Activated T-cell treated with anti-CD3 and anti-CD28 coated beads, Interleukin-2, amount 50 U/mL, for 24 hours (primary cell): Measurements from ENCODE around the gene DOCK10.
A peak's percentile ranks its signal among the peaks of the same experiment; 100 is the strongest.

Experiments
- DNase-seq: peaks from one replicate; pipeline ENCODE4 v3.0.0-alpha.2; 2020
- H3K27ac Mint-ChIP-seq: 2 replicates; pipeline ENCODE4 v1.8.0; 2020; ENCODE audit warnings: mild to moderate bottlenecking, mixed read lengths
- H3K27me3 Mint-ChIP-seq: 2 replicates; pipeline ENCODE4 v1.8.0; 2020; ENCODE audit warnings: mixed read lengths
- H3K36me3 Mint-ChIP-seq: 2 replicates; pipeline ENCODE4 v1.8.0; 2020; ENCODE audit warnings: low read depth, mixed read lengths
- H3K4me1 Mint-ChIP-seq: 2 replicates; pipeline ENCODE4 v1.8.0; 2020; ENCODE audit warnings: low read depth, mixed read lengths
- H3K4me3 Mint-ChIP-seq: 2 replicates; pipeline ENCODE4 v1.8.0; 2020; ENCODE audit warnings: mild to moderate bottlenecking, moderate library complexity, mixed read lengths
- H3K9me3 Mint-ChIP-seq: 2 replicates; pipeline ENCODE4 v1.8.0; 2020; ENCODE audit warnings: mixed read lengths

DOCK10 gene

DNA sequence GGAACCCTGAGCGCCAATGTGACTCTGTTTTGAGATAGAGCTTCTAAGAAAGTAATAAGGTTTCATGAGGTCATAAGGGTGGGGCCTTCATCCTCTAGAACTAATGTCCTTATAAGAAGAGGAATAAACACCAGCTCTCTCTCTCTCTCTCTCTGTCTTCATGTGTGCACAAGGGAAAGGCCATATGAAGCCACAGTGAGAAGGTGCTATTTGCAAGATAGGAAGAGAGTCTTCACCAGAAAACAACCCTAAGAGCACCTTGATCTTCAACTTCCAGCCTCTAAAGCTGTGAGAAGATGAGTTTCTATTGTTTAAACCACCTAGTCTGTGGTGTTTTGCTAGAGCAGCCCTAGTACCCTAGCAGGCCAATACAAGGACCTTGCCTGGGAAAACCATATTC is 55.8 kb downstream of the DOCK10 start:
- Mint-ChIP-seq H3K36me3 (peaks cover 53% of the 10 kb centered on the region), H3K4me1 (peaks cover 96% of the 10 kb centered on the region), H3K27ac (peak overlapping the region; percentile 73), H3K9me3 (no peaks in the 10 kb centered on the region), H3K27me3 (no peaks in the 10 kb centered on the region), H3K4me3 (no peak overlapping the region)
- no peak for DNase-seq

DNA sequence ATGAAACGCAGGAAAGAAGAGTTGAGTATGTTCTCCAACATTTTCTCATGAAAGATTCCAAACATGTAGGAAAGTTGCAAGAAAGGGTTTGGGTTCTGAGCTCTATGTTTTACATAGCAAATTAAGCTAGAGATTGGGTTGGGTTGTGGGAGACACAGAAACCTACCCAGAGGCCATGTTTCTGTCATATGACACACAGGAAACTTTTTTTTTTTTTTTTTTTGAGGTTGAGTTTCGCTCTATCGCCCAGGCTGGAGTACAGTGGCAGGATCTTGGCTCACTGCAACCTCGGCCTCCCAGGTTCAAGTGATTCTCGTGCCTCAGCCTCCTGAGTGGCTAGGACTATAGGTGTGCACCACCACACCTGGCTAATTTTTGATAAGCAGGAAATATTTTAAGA is 57.6 kb downstream of the DOCK10 start:
- Mint-ChIP-seq H3K27ac (peak overlapping the region; percentile 93), H3K9me3 (no peaks in the 10 kb centered on the region), H3K4me3 (peak overlapping the region; percentile 60), H3K27me3 (no peaks in the 10 kb centered on the region), H3K4me1 (peaks cover 87% of the 10 kb centered on the region), H3K36me3 (peaks cover 46% of the 10 kb centered on the region)
- no peak for DNase-seq

DNA sequence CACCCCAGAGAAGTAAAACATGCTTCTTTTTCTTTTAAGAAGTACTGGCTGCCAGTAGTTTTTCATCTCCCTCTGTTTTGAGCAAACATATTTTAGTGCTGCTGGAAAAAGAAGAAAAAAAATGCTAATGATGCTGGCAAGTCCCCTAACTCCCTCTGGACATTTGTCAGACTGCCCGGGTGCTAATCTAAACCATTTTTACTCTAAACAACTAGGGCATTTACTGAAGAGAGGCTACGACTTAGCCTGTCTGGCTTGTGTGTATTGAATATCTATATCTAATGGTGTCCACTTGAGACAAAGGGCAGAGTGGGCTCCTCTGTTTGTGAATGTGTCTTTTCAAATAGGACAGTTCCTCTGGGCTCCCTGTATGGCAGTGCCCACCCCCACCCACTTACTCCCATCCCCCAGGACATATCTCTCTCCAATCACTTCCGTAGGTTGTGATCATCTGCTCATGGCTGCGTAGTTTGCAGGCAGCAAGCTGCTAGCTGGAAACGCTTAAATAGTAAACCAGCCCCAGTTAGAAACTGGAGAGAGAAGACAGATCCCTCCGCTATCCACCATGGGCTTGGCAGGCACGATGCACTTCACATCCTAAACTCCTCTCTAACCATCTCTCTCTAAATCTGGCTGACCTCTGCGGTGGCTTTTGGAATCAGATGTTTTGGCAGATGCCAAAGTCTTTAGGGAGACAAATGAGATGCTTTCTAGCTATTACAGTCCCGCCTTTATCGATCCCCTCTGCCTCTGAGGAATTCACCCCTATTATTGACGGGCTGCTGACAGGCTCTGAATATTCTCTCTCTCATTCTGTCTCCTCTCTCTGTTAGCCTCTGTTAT is 58.3 kb downstream of the DOCK10 start:
- Mint-ChIP-seq H3K27me3 (no peaks in the 10 kb centered on the region), H3K27ac (peak overlapping the region; percentile 93), H3K4me1 (peaks cover 86% of the 10 kb centered on the region), H3K36me3 (peaks cover 44% of the 10 kb centered on the region), H3K4me3 (peak overlapping the region; percentile 60), H3K9me3 (no peaks in the 10 kb centered on the region)
- DNase-seq, result no peak

DNA sequence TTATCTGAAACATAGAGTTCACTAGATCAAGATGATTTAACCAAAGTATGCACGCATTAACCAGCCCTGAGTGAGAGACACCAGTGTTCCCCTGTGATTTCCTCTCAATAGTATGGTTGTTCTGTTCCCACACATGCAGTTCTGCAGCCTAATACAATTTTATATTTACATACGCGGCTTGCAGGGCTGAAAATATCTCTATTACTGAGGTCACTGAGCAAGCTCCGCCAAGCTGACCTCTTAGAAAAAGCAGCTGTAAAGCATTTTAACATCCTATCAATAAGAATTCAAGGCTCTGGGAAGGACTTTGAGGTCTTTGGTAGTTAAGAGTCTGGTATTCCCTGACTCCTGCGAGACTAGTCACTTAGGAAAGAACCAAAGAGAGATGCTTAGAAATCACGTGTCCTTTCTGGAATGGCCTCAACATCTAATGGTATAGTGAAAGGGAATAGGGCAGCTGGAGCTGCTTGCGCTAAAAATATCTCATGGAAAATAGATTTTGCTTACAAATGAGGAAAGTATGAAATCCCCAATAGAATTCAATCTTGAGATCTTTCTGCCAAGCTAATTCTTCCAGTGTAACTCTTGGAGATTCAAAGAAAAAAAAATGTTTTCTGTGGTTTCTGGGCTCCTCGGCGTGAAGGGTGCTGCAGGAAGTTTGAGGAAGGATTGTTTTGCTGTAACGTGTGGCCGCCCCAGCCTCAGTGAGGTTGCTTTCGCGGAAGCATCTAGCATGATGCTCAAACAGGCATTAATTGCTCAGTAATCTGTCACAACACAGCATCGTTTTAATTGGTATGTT is 59.2 kb downstream of the DOCK10 start:
- Mint-ChIP-seq H3K36me3 (peaks cover 44% of the 10 kb centered on the region), H3K4me1 (peaks cover 83% of the 10 kb centered on the region), H3K4me3 (peak overlapping the region; percentile 60), H3K27ac (peak overlapping the region; percentile 93), H3K9me3 (no peaks in the 10 kb centered on the region), H3K27me3 (no peaks in the 10 kb centered on the region)
- DNase-seq, result no peak

DNA sequence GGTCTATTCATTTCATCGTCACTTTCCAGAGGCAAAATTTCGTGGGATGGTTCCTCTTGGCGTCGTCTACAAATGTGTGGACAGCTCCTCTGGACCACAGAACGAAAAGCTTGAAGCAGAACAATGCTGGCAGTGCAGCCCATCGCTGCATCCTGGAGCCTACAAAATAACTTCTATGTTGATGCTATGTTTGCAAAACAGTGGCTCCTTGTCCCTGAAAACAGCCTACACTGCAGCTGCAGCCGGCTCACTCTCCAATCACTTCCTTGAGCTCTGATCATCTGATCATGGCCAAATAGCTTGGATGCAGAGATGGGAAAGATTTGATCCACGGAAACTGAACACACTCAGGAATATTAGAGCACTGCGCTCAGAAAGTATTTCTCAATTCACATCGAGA is 60.0 kb downstream of the DOCK10 start:
- no peak for DNase-seq
- no peaks in the 10 kb centered on the region for H3K27me3 Mint-ChIP-seq
- H3K36me3 Mint-ChIP-seq, result peaks cover 47% of the 10 kb centered on the region
- no peak overlapping the region for H3K27ac Mint-ChIP-seq
- H3K4me1 Mint-ChIP-seq, result peaks cover 82% of the 10 kb centered on the region
- H3K9me3 Mint-ChIP-seq, result no peaks in the 10 kb centered on the region
- no peak overlapping the region for H3K4me3 Mint-ChIP-seq

DNA sequence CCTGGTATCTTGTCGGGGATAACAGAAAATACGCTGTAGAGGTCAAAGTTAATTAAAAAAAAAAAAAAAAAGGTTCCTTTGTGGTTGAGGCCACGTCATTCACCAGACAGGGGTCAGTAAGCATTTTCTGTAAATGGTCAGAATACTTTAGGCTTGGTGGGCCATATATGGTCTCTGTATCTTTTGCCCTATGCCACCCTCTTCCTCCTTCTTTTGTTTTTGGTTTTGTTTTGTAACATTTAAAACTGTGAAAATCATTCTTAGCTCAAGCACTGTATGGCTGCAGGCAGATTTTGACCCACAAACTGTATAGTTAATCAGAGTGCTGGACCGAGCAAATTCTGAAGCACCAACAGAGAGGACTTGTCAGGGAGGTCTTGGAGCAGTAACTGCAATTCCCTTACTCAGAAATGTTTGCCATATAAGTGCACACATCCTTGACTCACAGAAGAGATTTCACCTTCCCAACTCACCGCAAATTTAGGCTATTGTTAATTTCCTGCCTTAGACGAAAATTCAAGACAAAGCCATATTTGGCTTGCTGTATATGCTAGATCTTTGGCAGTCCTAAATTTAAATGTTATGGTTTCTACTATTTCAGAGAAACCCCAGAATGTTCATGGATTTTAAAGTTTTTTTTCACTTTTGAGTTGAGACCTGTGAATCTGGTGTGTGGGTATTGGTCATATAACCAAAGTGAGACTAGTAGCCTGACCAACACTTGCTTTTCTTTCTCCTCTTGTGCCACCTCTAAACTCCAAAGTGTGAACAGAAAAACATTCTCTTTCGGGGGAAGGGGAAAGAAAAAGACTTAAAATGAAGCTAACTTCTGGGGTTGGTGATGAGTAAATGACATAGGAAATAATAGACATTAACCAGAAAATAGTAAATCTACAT is 65.4 kb downstream of the DOCK10 start:
- H3K27ac Mint-ChIP-seq, result peak overlapping the region; percentile 60
- H3K27me3 Mint-ChIP-seq, result no peaks in the 10 kb centered on the region
- H3K9me3 Mint-ChIP-seq, result no peaks in the 10 kb centered on the region
- H3K4me1 Mint-ChIP-seq, result peaks cover 77% of the 10 kb centered on the region
- no peak overlapping the region for H3K4me3 Mint-ChIP-seq
- H3K36me3 Mint-ChIP-seq, result peaks cover 40% of the 10 kb centered on the region
- DNase-seq, result no peak

DNA sequence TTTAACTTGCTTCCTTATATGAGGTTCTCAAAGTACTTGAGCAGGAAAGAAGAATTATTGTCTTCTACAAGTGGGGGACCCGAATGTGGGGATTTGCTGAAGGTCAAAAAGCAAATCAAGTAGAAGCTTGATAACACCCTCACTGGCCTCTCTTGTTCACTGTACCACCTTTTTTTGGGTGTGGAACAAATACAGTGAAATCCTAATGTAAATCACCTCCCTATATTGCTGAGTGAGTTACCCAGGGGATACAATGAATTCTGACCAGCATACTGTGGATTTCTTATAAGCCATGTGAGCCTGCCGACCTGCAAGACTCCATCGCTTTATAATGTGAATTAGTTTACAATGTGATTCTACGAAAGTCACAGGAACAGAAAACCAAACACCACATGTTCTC is 66.5 kb downstream of the DOCK10 start:
- no peak for DNase-seq
- no peaks in the 10 kb centered on the region for H3K27me3 Mint-ChIP-seq
- H3K36me3 Mint-ChIP-seq, result peaks cover 34% of the 10 kb centered on the region
- no peak overlapping the region for H3K4me3 Mint-ChIP-seq
- peaks cover 78% of the 10 kb centered on the region for H3K4me1 Mint-ChIP-seq
- H3K27ac Mint-ChIP-seq, result peak overlapping the region; percentile 29
- no peaks in the 10 kb centered on the region for H3K9me3 Mint-ChIP-seq

DNA sequence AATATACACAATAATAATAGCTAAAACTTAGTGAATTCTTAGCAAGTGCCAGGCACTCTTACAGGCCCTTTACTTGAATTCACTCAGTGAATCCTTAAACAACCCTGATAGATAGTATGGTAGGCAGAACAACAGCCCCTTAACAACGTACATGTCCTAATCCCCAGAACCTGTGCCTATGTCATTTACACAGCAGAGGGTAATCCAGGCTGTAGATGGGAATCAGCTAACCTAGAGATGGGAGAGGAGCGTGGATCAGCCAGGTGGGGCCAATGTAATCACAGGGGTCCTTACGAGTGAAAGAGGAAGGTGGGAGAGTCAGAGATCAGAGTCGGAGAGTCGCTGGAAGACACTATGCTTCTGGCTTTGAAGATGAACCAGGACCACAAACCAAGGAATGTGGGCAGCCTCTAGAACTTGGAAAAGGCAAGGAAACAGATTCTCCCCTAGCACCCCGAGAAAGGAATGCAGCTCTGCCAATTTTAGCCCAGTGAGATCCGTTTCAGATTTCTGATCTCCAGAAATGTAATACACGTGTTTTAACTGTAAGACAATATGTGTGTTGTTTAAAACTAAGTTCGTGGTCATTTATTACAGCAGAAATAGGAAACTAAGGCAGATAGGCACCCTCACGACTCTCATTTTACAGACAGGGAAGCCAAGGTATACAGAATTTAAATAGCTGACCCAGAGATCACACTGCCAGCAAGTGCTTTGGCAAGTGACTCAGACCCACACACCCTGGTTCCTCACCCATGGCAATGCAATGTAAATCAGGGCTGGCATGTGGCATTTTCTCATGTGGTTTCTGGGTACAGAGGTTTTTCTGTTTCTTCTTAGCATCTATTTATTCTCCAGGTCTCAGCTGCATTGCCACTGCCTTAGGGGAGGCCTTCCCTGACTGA is 68.9 kb downstream of the DOCK10 start:
- Mint-ChIP-seq H3K9me3 (no peaks in the 10 kb centered on the region), H3K27ac (peak overlapping the region; percentile 86), H3K4me3 (no peak overlapping the region), H3K4me1 (peaks cover 87% of the 10 kb centered on the region), H3K27me3 (no peaks in the 10 kb centered on the region), H3K36me3 (peaks cover 27% of the 10 kb centered on the region)
- DNase-seq, result no peak

DNA sequence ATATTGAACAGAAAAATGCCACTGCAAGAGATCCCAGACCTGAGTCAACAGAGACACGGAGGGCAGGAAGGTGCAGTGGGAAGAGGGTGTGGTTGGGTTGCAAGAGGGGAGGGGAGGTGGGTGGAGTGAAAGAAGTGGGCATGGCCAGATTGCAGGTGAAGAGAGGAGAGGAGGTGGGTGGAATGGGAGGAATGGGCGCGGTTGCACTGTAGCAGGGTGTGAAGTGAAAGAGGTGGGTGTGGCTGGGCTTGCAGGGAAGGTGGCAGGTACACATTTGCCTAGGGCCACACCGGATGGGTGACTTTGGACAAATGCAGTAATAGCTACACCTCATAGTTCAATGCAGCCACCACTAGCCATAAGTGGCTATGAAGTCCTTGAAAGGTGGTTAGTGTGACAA is 71.1 kb downstream of the DOCK10 start:
- peaks cover 27% of the 10 kb centered on the region for H3K36me3 Mint-ChIP-seq
- H3K27me3 Mint-ChIP-seq, result no peaks in the 10 kb centered on the region
- H3K9me3 Mint-ChIP-seq, result no peaks in the 10 kb centered on the region
- no peak overlapping the region for H3K4me3 Mint-ChIP-seq
- peaks cover 86% of the 10 kb centered on the region for H3K4me1 Mint-ChIP-seq
- DNase-seq, result no peak
- H3K27ac Mint-ChIP-seq, result peak overlapping the region; percentile 51

DNA sequence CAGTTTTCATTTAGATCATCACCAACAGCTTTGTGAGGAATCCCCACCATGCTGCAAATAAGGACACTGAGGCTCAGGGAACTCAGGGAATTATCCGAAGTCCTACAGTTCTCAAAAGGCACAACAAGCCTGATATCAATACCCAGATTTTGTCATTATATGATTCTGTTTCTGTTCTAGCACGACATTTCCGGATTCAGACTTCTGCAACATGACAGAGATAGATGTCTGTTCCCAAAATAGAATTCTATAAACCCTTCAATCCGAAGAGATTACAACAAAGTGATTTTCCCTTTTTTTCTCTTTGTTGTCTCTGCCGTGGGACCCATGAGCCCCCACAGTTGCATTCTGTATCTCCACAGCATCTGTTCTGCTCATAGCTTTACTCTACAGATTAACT is 72.0 kb downstream of the DOCK10 start:
- no peaks in the 10 kb centered on the region for H3K27me3 Mint-ChIP-seq
- H3K36me3 Mint-ChIP-seq, result peaks cover 25% of the 10 kb centered on the region
- peak overlapping the region; percentile 44 for H3K4me3 Mint-ChIP-seq
- H3K9me3 Mint-ChIP-seq, result no peaks in the 10 kb centered on the region
- H3K27ac Mint-ChIP-seq, result peak overlapping the region; percentile 92
- no peak for DNase-seq
- H3K4me1 Mint-ChIP-seq, result peaks cover 79% of the 10 kb centered on the region

DNA sequence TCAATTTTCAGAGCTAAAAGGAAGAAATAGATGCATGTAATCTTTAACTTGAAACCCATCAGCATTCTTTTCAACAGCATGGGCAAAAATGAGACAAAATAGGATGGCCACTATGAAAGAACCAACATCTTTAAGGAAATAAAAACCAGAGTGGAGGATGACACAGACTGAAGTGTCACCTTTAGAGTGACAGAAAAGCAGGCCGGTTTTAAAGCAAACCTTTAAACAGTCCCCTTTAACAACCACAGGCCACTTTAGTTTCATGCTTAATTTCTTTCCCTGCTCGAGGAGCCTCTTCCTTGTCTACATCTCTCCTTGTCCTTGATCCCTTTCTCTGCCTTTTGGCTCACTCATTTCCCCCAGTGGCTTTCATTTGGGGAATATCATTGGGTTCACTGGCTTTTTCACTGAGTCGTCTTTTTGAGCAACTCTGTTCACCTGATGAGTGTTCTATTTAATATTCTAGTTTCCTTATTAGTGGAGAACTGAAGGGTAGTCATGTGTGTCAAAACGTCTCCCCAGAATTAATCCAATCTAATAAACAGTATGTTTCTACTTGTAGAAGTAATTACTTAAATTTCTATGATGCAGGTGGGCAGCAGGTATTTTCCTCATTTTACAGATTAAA is 72.5 kb downstream of the DOCK10 start:
- Mint-ChIP-seq H3K4me3 (peak overlapping the region; percentile 44), H3K4me1 (peaks cover 77% of the 10 kb centered on the region), H3K27ac (peak overlapping the region; percentile 92), H3K27me3 (no peaks in the 10 kb centered on the region), H3K36me3 (peaks cover 19% of the 10 kb centered on the region), H3K9me3 (no peaks in the 10 kb centered on the region)
- no peak for DNase-seq

DNA sequence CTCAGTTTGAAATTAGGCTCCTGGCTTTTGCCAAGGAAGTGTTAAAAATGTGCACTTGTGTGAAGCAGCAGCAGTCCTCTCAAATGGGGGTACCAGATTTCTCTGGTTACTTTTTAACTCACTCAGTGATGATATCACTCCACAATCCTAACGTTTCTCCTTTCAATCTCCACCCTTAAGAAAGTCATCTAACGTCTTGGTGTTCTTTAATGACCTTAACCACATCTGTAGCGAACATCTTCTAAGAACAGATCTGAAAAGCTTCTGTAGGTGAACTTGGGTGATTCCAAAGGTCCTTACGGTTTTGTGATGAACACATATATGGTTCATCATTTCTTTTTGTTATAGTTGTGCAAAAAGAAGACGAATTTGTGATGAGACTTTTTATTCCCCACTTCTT is 73.2 kb downstream of the DOCK10 start:
- Mint-ChIP-seq H3K4me3 (peak overlapping the region; percentile 39), H3K9me3 (no peaks in the 10 kb centered on the region), H3K27ac (peak overlapping the region; percentile 92)

DNA sequence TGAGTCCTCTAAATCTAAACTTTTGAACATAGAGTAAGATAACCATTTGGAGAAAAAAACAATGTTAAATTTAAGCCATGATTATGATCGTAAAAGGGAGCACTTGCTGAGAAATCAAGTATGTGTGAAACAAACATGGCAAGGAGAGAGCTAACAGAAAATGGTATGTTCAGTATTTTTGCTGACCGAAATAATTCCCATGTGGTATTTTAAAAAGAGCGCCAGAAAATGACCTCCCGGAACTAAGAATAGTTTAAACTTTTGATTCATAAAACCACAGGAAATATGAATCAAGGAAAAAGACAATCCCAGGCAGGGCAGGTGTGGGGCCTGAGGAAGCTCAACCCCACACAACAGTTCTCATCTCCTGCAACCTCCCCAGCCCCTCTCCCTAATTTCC is 74.2 kb downstream of the DOCK10 start:
- Mint-ChIP-seq H3K9me3 (no peaks in the 10 kb centered on the region), H3K4me1 (peaks cover 67% of the 10 kb centered on the region)
- DNase-seq, result no peak

More for the DNA sequence above, 73.2 kb downstream of the DOCK10 start:
- Mint-ChIP-seq H3K36me3 (peaks cover 19% of the 10 kb centered on the region), H3K4me1 (peaks cover 76% of the 10 kb centered on the region), H3K27me3 (no peaks in the 10 kb centered on the region)
- no peak for DNase-seq

More for the DNA sequence above, 74.2 kb downstream of the DOCK10 start:
- Mint-ChIP-seq H3K27me3 (no peaks in the 10 kb centered on the region), H3K36me3 (peaks cover 19% of the 10 kb centered on the region), H3K4me3 (no peak overlapping the region), H3K27ac (peak overlapping the region; percentile 92)
